Measurements from ENCODE around the gene TCAP. TPM values are rescaled to one million over a fixed set of nuclear protein-coding genes. Genes with fewer than 3 reads are reported as not detected.

The TCAP gene
- polyA plus RNA-seq, 1 donor from 2014 or later = 3.7 TPM

DNA sequence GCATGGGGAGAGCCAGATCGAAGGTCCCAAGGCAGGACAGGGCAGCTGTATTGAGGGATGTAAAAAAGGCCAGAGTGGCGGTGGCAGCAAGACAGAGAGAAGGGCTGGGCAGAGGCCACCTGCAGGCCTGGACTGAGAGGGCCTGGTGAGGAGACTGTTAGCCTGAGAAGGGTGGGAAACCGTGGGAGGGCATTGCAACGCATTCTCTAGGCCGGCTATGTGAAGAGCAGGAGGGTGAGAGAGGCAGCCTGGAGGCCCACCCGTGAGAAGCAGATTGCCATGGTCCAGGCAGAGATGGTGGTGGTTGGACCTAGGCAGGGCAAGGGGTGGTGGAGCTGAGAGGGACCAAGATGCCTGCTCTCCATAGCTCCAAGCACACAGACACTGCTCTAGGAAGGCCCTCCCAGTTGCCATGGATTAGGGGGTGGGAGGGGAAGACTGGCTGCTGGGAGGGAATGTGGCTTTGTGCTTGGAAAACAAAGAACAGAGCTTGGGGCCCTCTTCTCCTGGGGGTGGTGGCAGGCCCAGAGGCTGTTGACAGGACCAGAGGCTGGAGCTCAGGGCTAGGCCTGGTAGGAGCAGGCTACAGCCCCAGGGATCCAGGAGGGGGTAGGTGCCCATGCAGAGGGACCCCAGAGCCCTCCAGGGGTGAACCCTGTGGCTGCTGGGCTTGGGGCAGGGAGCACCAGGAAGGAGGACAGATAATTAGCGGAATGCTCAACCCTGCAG is 12.4 kb upstream of the TCAP start:
- no peaks in the 10 kb centered on the region for H4K20me1 ChIP-seq (ENCODE audit: insufficient read depth)
- H3K9me3 ChIP-seq (ENCODE audit: low read length) = no peaks in the 10 kb centered on the region
- no peak overlapping the region for H3K4me2 ChIP-seq (ENCODE audit: low read length)
- H3K9me2 ChIP-seq (ENCODE audit: insufficient read depth, low read length) = no peaks in the 10 kb centered on the region
- no peaks in the 10 kb centered on the region for H3K36me3 ChIP-seq (ENCODE audit: insufficient read depth, low read length)
- H3K9ac ChIP-seq (ENCODE audit: low read length) = no peak overlapping the region
- no peaks in the 10 kb centered on the region for H3K27me3 ChIP-seq (ENCODE audit: insufficient read depth, low read depth, low read length)
- H3K79me2 ChIP-seq (replicated peaks; ENCODE audit: insufficient read depth, low read length) = no peaks in the 10 kb centered on the region
- no peak overlapping the region for H3K4me3 ChIP-seq (ENCODE audit: low read length)
- H3F3A ChIP-seq (ENCODE audit: insufficient read depth, low read length, poor library complexity, severe bottlenecking) = no peaks in the 10 kb centered on the region
- no peak overlapping the region for H3K27ac ChIP-seq (ENCODE audit: low read length)
- TF ChIP-seq RAD21 (conservative IDR thresholded peaks at IDR 0.05) (no peak), EP300 (conservative IDR thresholded peaks at IDR 0.05; ENCODE audit: poor library complexity, severe bottlenecking) (no peak), SMC3 (conservative IDR thresholded peaks at IDR 0.05; ENCODE audit: poor library complexity) (no peak), MXI1 (conservative IDR thresholded peaks at IDR 0.05; ENCODE audit: poor library complexity, severe bottlenecking) (no peak), EZH2 (IDR thresholded peaks at IDR 0.05; ENCODE audit: borderline replicate concordance, insufficient read depth, low read length, poor library complexity, severe bottlenecking) (no peak), POLR2AphosphoS5 (IDR thresholded peaks at IDR 0.05) (no peak), TAF1 (IDR thresholded peaks at IDR 0.05; ENCODE audit: low read depth) (no peak)
- TF ChIP-seq, protein P1, sequence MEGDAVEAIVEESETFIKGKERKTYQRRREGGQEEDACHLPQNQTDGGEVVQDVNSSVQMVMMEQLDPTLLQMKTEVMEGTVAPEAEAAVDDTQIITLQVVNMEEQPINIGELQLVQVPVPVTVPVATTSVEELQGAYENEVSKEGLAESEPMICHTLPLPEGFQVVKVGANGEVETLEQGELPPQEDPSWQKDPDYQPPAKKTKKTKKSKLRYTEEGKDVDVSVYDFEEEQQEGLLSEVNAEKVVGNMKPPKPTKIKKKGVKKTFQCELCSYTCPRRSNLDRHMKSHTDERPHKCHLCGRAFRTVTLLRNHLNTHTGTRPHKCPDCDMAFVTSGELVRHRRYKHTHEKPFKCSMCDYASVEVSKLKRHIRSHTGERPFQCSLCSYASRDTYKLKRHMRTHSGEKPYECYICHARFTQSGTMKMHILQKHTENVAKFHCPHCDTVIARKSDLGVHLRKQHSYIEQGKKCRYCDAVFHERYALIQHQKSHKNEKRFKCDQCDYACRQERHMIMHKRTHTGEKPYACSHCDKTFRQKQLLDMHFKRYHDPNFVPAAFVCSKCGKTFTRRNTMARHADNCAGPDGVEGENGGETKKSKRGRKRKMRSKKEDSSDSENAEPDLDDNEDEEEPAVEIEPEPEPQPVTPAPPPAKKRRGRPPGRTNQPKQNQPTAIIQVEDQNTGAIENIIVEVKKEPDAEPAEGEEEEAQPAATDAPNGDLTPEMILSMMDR (IDR thresholded peaks at IDR 0.05; ENCODE audit: poor library complexity, severe bottlenecking) = no peak
- TF ChIP-seq, protein P2, sequence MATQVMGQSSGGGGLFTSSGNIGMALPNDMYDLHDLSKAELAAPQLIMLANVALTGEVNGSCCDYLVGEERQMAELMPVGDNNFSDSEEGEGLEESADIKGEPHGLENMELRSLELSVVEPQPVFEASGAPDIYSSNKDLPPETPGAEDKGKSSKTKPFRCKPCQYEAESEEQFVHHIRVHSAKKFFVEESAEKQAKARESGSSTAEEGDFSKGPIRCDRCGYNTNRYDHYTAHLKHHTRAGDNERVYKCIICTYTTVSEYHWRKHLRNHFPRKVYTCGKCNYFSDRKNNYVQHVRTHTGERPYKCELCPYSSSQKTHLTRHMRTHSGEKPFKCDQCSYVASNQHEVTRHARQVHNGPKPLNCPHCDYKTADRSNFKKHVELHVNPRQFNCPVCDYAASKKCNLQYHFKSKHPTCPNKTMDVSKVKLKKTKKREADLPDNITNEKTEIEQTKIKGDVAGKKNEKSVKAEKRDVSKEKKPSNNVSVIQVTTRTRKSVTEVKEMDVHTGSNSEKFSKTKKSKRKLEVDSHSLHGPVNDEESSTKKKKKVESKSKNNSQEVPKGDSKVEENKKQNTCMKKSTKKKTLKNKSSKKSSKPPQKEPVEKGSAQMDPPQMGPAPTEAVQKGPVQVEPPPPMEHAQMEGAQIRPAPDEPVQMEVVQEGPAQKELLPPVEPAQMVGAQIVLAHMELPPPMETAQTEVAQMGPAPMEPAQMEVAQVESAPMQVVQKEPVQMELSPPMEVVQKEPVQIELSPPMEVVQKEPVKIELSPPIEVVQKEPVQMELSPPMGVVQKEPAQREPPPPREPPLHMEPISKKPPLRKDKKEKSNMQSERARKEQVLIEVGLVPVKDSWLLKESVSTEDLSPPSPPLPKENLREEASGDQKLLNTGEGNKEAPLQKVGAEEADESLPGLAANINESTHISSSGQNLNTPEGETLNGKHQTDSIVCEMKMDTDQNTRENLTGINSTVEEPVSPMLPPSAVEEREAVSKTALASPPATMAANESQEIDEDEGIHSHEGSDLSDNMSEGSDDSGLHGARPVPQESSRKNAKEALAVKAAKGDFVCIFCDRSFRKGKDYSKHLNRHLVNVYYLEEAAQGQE (IDR thresholded peaks at IDR 0.05; ENCODE audit: borderline replicate concordance) = no peak
- no peak overlapping the region for H2AFZ ChIP-seq (ENCODE audit: low read depth, low read length)

DNA sequence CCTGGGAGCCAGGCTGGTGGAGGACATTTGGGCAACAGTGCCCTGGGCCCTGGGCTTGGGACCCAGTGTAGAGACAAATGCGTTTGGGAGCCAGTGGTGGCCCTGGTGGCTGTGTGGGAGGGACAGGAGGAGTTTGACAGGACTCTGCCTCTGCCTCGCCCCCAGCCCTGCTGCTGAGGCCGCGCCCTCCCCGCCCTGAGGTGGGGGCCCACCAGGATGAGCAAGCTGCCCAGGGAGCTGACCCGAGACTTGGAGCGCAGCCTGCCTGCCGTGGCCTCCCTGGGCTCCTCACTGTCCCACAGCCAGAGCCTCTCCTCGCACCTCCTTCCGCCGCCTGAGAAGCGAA is 11.9 kb upstream of the TCAP start:
- no peaks in the 10 kb centered on the region for H4K20me1 ChIP-seq (ENCODE audit: insufficient read depth)
- H3K9ac ChIP-seq (ENCODE audit: low read length) = no peak overlapping the region
- no peak overlapping the region for H2AFZ ChIP-seq (ENCODE audit: low read depth, low read length)
- H3F3A ChIP-seq (ENCODE audit: insufficient read depth, low read length, poor library complexity, severe bottlenecking) = no peaks in the 10 kb centered on the region
- no peak for TF ChIP-seq SMC3 (conservative IDR thresholded peaks at IDR 0.05; ENCODE audit: poor library complexity)
- no peak for TF ChIP-seq EP300 (conservative IDR thresholded peaks at IDR 0.05; ENCODE audit: poor library complexity, severe bottlenecking)
- TF ChIP-seq TAF1 (IDR thresholded peaks at IDR 0.05; ENCODE audit: low read depth) = no peak
- no peak for TF ChIP-seq POLR2AphosphoS5 (IDR thresholded peaks at IDR 0.05)
- TF ChIP-seq RAD21 (conservative IDR thresholded peaks at IDR 0.05) = no peak
- no peak for TF ChIP-seq EZH2 (IDR thresholded peaks at IDR 0.05; ENCODE audit: borderline replicate concordance, insufficient read depth, low read length, poor library complexity, severe bottlenecking)
- no peak for TF ChIP-seq MXI1 (conservative IDR thresholded peaks at IDR 0.05; ENCODE audit: poor library complexity, severe bottlenecking)
- TF ChIP-seq, protein P2 (IDR thresholded peaks at IDR 0.05; ENCODE audit: borderline replicate concordance) = no peak
- TF ChIP-seq, protein P1 (IDR thresholded peaks at IDR 0.05; ENCODE audit: poor library complexity, severe bottlenecking) = no peak
- H3K4me2 ChIP-seq (ENCODE audit: low read length) = no peak overlapping the region
- H3K79me2 ChIP-seq (replicated peaks; ENCODE audit: insufficient read depth, low read length) = no peaks in the 10 kb centered on the region
- H3K9me3 ChIP-seq (ENCODE audit: low read length) = no peaks in the 10 kb centered on the region
- no peak overlapping the region for H3K27ac ChIP-seq (ENCODE audit: low read length)
- H3K9me2 ChIP-seq (ENCODE audit: insufficient read depth, low read length) = no peaks in the 10 kb centered on the region
- H3K27me3 ChIP-seq (ENCODE audit: insufficient read depth, low read depth, low read length) = no peaks in the 10 kb centered on the region
- no peaks in the 10 kb centered on the region for H3K36me3 ChIP-seq (ENCODE audit: insufficient read depth, low read length)
- no peak overlapping the region for H3K4me3 ChIP-seq (ENCODE audit: low read length)

Measured in neural cell (in vitro differentiated cells).